GM12878 (cell line): ENCODE results near the gene CPEB3. TPM values are rescaled to one million over a fixed set of nuclear protein-coding genes. Genes with fewer than 3 reads are reported as not detected.

Experiments
- ATAC-seq: fragments of 200-7000 bp; cut with Tn5 transposase; 3 replicates; pipeline ENCODE4 v1.9.1; 2020; ENCODE audit warnings: mild to moderate bottlenecking, moderate library complexity
- BruUV-seq: library from RNA; stranded (reverse); fragments of 400-500 nt; replicated peaks from 2 replicates; lab custom pipeline; 2021; lab: Mats Ljungman, UMichigan
- CTCF ChIA-PET: fragments of 300-600 bp; sonication (Branson Sonifier 250); formaldehyde crosslinking; extraction: SDS; loops from one replicate; lab custom pipeline; 2021; ENCODE audit warnings: inconsistent platforms; lab: Yijun Ruan, JAX
- POLR2A ChIA-PET: fragments of 350-600 bp; formaldehyde crosslinking; extraction: SDS; loops from one replicate; lab custom pipeline; 2021; ENCODE audit warnings: inconsistent platforms; lab: Charles Lee
- RAD21 ChIA-PET: fragments of 300-600 bp; sonication (Branson Sonifier 250); formaldehyde crosslinking; loops from one replicate; lab custom pipeline; 2023; ENCODE audit warnings: antibody characterized with exemption; ENCODE audit not compliant: unreplicated experiment; lab: Charles Lee
- SMC1A ChIA-PET: fragments of 300-600 bp; sonication (Branson Sonifier 250); formaldehyde crosslinking; loops from one replicate; lab custom pipeline; 2023; ENCODE audit not compliant: unreplicated experiment, uncharacterized antibody; lab: Charles Lee
- DNase-seq: peaks from one replicate; pipeline ENCODE4 v3.0.0-alpha.2; 2011; ENCODE audit warnings: low read depth, low spot score
- FAIRE-seq: peaks from 3 replicates; lab custom pipeline; 2011; peaks lifted over from hg19 to GRCh38; lab: Jason Lieb, UNC
- H2AFZ ChIP-seq: 2 replicates; pipeline ENCODE4 v1.6.0; 2011; ENCODE audit warnings: low read depth, low read length, control low read depth; ENCODE audit not compliant: control insufficient read depth
- H3K27ac ChIP-seq: 2 replicates; pipeline ENCODE4 v1.5.1; 2011; ENCODE audit warnings: control low read depth; ENCODE audit not compliant: control insufficient read depth, insufficient read depth
- H3K27me3 ChIP-seq, 2 experiments: replicated peaks in 1 of 2; 2 replicates each; pipeline versions ENCODE4 v1.6.0 to v1.6.1; 2011; ENCODE audit warnings: low read length in 1 of 2; ENCODE audit not compliant: control insufficient read depth in 2 of 2, insufficient read depth in 2 of 2
- H3K36me3 ChIP-seq, 2 experiments: 2 replicates each; pipeline ENCODE4 v1.5.1; 2011; ENCODE audit warnings: low read length in 1 of 2; ENCODE audit not compliant: control insufficient read depth in 2 of 2, insufficient read depth in 2 of 2
- H3K4me1 ChIP-seq: 2 replicates; pipeline ENCODE4 v1.6.1; 2011; ENCODE audit warnings: mild to moderate bottlenecking, low read length, moderate library complexity, mixed read lengths; ENCODE audit not compliant: control insufficient read depth, insufficient read depth
- H3K4me2 ChIP-seq: 2 replicates; pipeline ENCODE4 v1.6.0; 2011; ENCODE audit warnings: control low read depth; ENCODE audit not compliant: control insufficient read depth, insufficient read depth
- H3K4me3 ChIP-seq: fragments of 200-600 bp; sonication (generic); 2 replicates; pipeline ENCODE4 v1.5.1; 2016
- H3K79me2 ChIP-seq: 2 replicates; pipeline ENCODE4 v1.6.0; 2011; ENCODE audit warnings: low read length; ENCODE audit not compliant: control insufficient read depth, insufficient read depth
- H3K9ac ChIP-seq: 2 replicates; pipeline ENCODE4 v1.8.0; 2011; ENCODE audit warnings: low read length, control low read depth, mixed read lengths; ENCODE audit not compliant: control insufficient read depth, insufficient read depth
- H3K9me3 ChIP-seq: replicated peaks from 3 replicates; pipeline ENCODE4 v1.5.1; 2011; ENCODE audit warnings: mild to moderate bottlenecking, low read length; ENCODE audit not compliant: control insufficient read depth, insufficient read depth
- H4K20me1 ChIP-seq: 2 replicates; pipeline ENCODE4 v1.6.0; 2011; ENCODE audit not compliant: control insufficient read depth, insufficient read depth
- ATF2 ChIP-seq: IDR thresholded peaks from 2 replicates; pipeline ENCODE4 v1.6.1; 2012; ENCODE audit warnings: low read length, inconsistent platforms
- EGR1 ChIP-seq, 2 experiments: IDR thresholded peaks; 1 replicate in 1 of 2; 2 replicates in 1 of 2; pipeline ENCODE4 v1.6.1; 2011 to 2012; ENCODE audit warnings: low read depth in 2 of 2, low read length in 2 of 2, borderline replicate concordance in 1 of 2, mild to moderate bottlenecking in 1 of 2, moderate library complexity in 1 of 2
- EP300 ChIP-seq, 2 experiments: fragments of 150-350 bp in 1 of 2; IDR thresholded peaks; 2 replicates each; pipeline ENCODE4 v1.6.1; 2011 to 2012; ENCODE audit warnings: low read depth in 2 of 2, low read length in 2 of 2, borderline replicate concordance in 1 of 2, improper control_type of control experiment in 1 of 2, inconsistent platforms in 1 of 2; ENCODE audit not compliant: control insufficient read depth in 1 of 2
- HDAC2 ChIP-seq: fragments of 200-600 bp; sonication (generic); IDR thresholded peaks from 2 replicates; pipeline ENCODE4 v1.6.1; 2017
- HDGF ChIP-seq: fragments of 450-650 bp; IDR thresholded peaks from 2 replicates; pipeline ENCODE4 v1.6.1; 2016; ENCODE audit warnings: antibody characterized with exemption
- HSF1 ChIP-seq: fragments of 150-350 bp; IDR thresholded peaks from 2 replicates; pipeline ENCODE4 v1.6.1; 2014; ENCODE audit warnings: mild to moderate bottlenecking, low read depth, low read length
- MTA3 ChIP-seq: IDR thresholded peaks from 2 replicates; pipeline ENCODE4 v1.6.1; 2012; ENCODE audit warnings: low read length, inconsistent platforms, borderline replicate concordance
- MYB ChIP-seq: fragments of 150-350 bp; IDR thresholded peaks from 2 replicates; pipeline ENCODE4 v1.6.1; 2014; ENCODE audit warnings: mild to moderate bottlenecking, low read depth, low read length, borderline replicate concordance
- PKNOX1 ChIP-seq: fragments of 450-650 bp; IDR thresholded peaks from 2 replicates; pipeline ENCODE4 v1.6.1; 2016; ENCODE audit warnings: mild to moderate bottlenecking
- RAD21 ChIP-seq: IDR thresholded peaks from 2 replicates; pipeline ENCODE4 v1.6.1; 2011; ENCODE audit warnings: mild to moderate bottlenecking, low read depth, low read length, moderate library complexity; ENCODE audit not compliant: insufficient read depth
- RCOR1 ChIP-seq: conservative IDR thresholded peaks from 2 replicates; pipeline ENCODE4 v1.6.1; 2012; ENCODE audit warnings: low read depth, low read length, improper control_type of control experiment
- RUNX3 ChIP-seq: IDR thresholded peaks from 2 replicates; pipeline ENCODE4 v1.6.1; 2012; ENCODE audit warnings: low read length, inconsistent platforms
- YBX1 ChIP-seq: fragments of 450-650 bp; IDR thresholded peaks from 2 replicates; pipeline ENCODE4 v1.6.1; 2016; ENCODE audit warnings: antibody characterized with exemption
- YY1 ChIP-seq: IDR thresholded peaks from 2 replicates; pipeline ENCODE4 v1.6.1; 2011; ENCODE audit warnings: low read depth, mild to moderate bottlenecking, low read length
- WGBS: methylation state at CpG from one replicate; pipeline ENCODE4 v1.1.6; 2016; ENCODE audit warnings: low lambda C conversion rate; ENCODE audit not compliant: insufficient replicate concordance, insufficient coverage; ENCODE audit errors: missing lambda C conversion rate; 5-methylcytosine and 5-hydroxymethylcytosine counted together
- in situ Hi-C: fragments of 300-500 bp; cut with MboI; formaldehyde crosslinking; loops from 9 replicates; pipeline ENCODE4 v1.14.3; 2018; ENCODE audit warnings: mixed read lengths
- intact Hi-C: fragments of 100-400 bp; cut with micrococcal nuclease; formaldehyde crosslinking; loops from one replicate; pipeline ENCODE4 v1.14.2; 2022; ENCODE audit not compliant: unreplicated experiment
- polyA plus RNA-seq, 11 experiments: library from polyadenylated mRNA; depleted of rRNA in 4 of 11; unstranded in 6 of 11; stranded (reverse) in 5 of 11; fragments of >200 nt; fragmentation: Nextera tagmentation in 4 of 11; fragmentation: Illumina TruSeq in 1 of 11; extraction: Ambion mirVana in 4 of 11; extraction: Trizol in 1 of 11; gene quantifications; 1 replicate in 1 of 11; 2 replicates in 10 of 11; pipeline versions ENCODE4 v1.2.1 to v1.2.3, GENCODE V29; 2011 to 2016; ENCODE audit warnings: inconsistent platforms in 2 of 11, missing spikeins in 2 of 11, low read depth in 1 of 11
- total RNA-seq, 4 experiments: library from RNA; depleted of rRNA in 3 of 4; stranded (reverse); fragments of >200 nt in 3 of 4; fragmentation: Illumina TruSeq in 1 of 4; extraction: Trizol in 1 of 4; gene quantifications; 2 replicates each; pipeline versions ENCODE4 v1.2.1 to v1.2.3, GENCODE V29; 2013 to 2021

Gene CPEB3
- total and polyA plus RNA-seq, 10 of the 15 experiments (the other 5 are each of a cell fraction or from before 2014, with no cell fraction given): 0.50 to 2.3 (median 1.2) TPM

- ChIA-PET SMC1A (interaction anchor here (0.8 to 2.2 kb wide), 4 partner anchors 20 to 296 kb away, joined by 3 to 8 read pairs (median 3); no protein-coding TSS in a partner anchor), CTCF (interaction anchor here (1.7 kb wide), 1 partner anchor 16 kb away, joined by 6 read pairs; no protein-coding TSS in a partner anchor), POLR2A (no interaction called here), RAD21 (interaction anchor here (0.7 kb wide), 1 partner anchor 185 kb away, joined by 3 read pairs; no protein-coding TSS in a partner anchor)
- no peak overlapping the region for H3K9ac ChIP-seq
- DNase-seq (no peak), ATAC-seq (no peak), FAIRE-seq (no peak)
- no peak overlapping the region for H3K4me2 ChIP-seq
- no TSS peak for BruUV-seq
- no peaks in the 10 kb centered on the region for H3K9me3 ChIP-seq
- in situ Hi-C loops (no loop called here), intact Hi-C loops (no loop called here)
- no peaks in the 10 kb centered on the region for H4K20me1 ChIP-seq
- 0 out of 2 replicates have a peak, but pooled peaks cover under 1% of the 10 kb centered on the region for H3K4me1 ChIP-seq
- H3K27me3 ChIP-seq: no peaks in the 10 kb centered on the region
- TF ChIP-seq MTA3: no peak
- no peak for TF ChIP-seq RUNX3
- no peak for TF ChIP-seq RAD21
- no peak for TF ChIP-seq HSF1
- H3K36me3 ChIP-seq: peaks cover 0 to 4% of the 10 kb centered on the region in 2 experiments; a peak in 3 of 4 replicates
- 96% methylated on average over 2 of the region's 2 CpGs for WGBS
- no peak overlapping the region for H3K27ac ChIP-seq
- H3K4me3 ChIP-seq: no peak overlapping the region
- H3K79me2 ChIP-seq: no peaks in the 10 kb centered on the region
- H2AFZ ChIP-seq: no peak overlapping the region
These were observed 182.1 kb downstream of the CPEB3 start for GRCh38 chr10:92108747-92109146.

GRCh38 chr10:92108120-92108519 is 182.8 kb downstream of the CPEB3 start:
- CTCF ChIA-PET: interaction anchor here (1.7 kb wide), 1 partner anchor 17 kb away, joined by 6 read pairs; no protein-coding TSS in a partner anchor
- no peak overlapping the region for H3K4me3 ChIP-seq
- peaks cover 7% of the 10 kb centered on the region for H3K4me1 ChIP-seq
- in situ Hi-C loops (no loop called here), intact Hi-C loops (no loop called here)
- H3K4me2 ChIP-seq: no peak overlapping the region
- no peaks in the 10 kb centered on the region for H3K9me3 ChIP-seq
- RAD21 ChIA-PET: no interaction called here
- H3K27ac ChIP-seq: no peak overlapping the region
- FAIRE-seq (no peak), DNase-seq (no peak), ATAC-seq (no peak)
- H3K27me3 ChIP-seq: no peaks in the 10 kb centered on the region
- BruUV-seq: no TSS peak
- no peaks in the 10 kb centered on the region for H3K79me2 ChIP-seq
- no peaks in the 10 kb centered on the region for H4K20me1 ChIP-seq
- peaks cover 0 to 4% of the 10 kb centered on the region in 2 experiments; a peak in 3 of 4 replicates for H3K36me3 ChIP-seq
- H2AFZ ChIP-seq: no peak overlapping the region
- H3K9ac ChIP-seq: no peak overlapping the region
- SMC1A ChIA-PET: interaction anchor here (0.8 to 2.2 kb wide), 4 partner anchors 20 to 295 kb away, joined by 3 to 8 read pairs (median 3); no protein-coding TSS in a partner anchor
- POLR2A ChIA-PET: interaction anchor here (0.6 kb wide), 1 partner anchor 11 kb away, joined by 3 read pairs; no protein-coding TSS in a partner anchor
- TF ChIP-seq HDGF (no peak), RCOR1 (no peak), HDAC2 (no peak), EP300 (IDR thresholded peaks at IDR 0.05; ENCODE audit: borderline replicate concordance in 1 of 2, control insufficient read depth in 1 of 2, low read depth in 2 of 2, low read length in 2 of 2) (no peak), PKNOX1 (no peak), ATF2 (no peak), MYB (no peak), YBX1 (no peak), YY1 (no peak), EGR1 (IDR thresholded peaks at IDR 0.05; ENCODE audit: borderline replicate concordance in 1 of 2, low read depth in 2 of 2, low read length in 2 of 2) (no peak)
